IMR-90 (cell line): ENCODE measurements around the gene CEACAM6. TPM values are rescaled to one million over a fixed set of nuclear protein-coding genes. Genes with fewer than 3 reads are reported as not detected.

Experiments used
- ATAC-seq: fragments of 200-7000 bp; cut with Tn5 transposase; 2 replicates; pipeline ENCODE4 v1.9.1; 2020; ENCODE audit warnings: low read depth, mild to moderate bottlenecking, moderate library complexity
- BruUV-seq: library from RNA; stranded (reverse); fragments of 400-500 nt; replicated peaks from 2 replicates; lab custom pipeline; 2021; lab: Mats Ljungman, UMichigan
- CTCF ChIA-PET: fragments of 300-600 bp; formaldehyde crosslinking; extraction: SDS; loops from one replicate; lab custom pipeline; 2021; ENCODE audit warnings: antibody characterized with exemption; lab: Yijun Ruan, JAX
- POLR2A ChIA-PET: fragments of 300-600 bp; sonication (Branson Sonifier 250); formaldehyde crosslinking; loops from one replicate; lab custom pipeline; 2022; ENCODE audit warnings: antibody characterized with exemption; ENCODE audit not compliant: unreplicated experiment; lab: Charles Lee
- DNase-seq: peaks from one replicate; pipeline ENCODE4 v3.0.0; 2013
- H2AFZ ChIP-seq: replicated peaks from 2 replicates; pipeline ENCODE3; 2013; ENCODE audit warnings: low read length, mild to moderate bottlenecking; ENCODE audit not compliant: poor library complexity
- H2AK5ac ChIP-seq: 2 replicates; pipeline ENCODE4 v1.6.1; 2013; ENCODE audit warnings: low read depth, low read length, inconsistent platforms
- H2AK9ac ChIP-seq: replicated peaks from 2 replicates; pipeline ENCODE3; 2013; ENCODE audit warnings: mild to moderate bottlenecking, low read depth, low read length, moderate library complexity; ENCODE audit not compliant: poor library complexity
- H2BK120ac ChIP-seq: 2 replicates; pipeline ENCODE4 v1.6.1; 2013; ENCODE audit warnings: low read depth, low read length, inconsistent platforms
- H2BK15ac ChIP-seq: 3 replicates; pipeline ENCODE4 v1.6.1; 2013; ENCODE audit warnings: low read depth, low read length, inconsistent platforms
- H2BK20ac ChIP-seq: 2 replicates; pipeline ENCODE4 v1.6.1; 2013; ENCODE audit warnings: low read depth, mild to moderate bottlenecking, inconsistent platforms, low read length, moderate library complexity
- H2BK5ac ChIP-seq: 2 replicates; pipeline ENCODE4 v1.6.1; 2013; ENCODE audit warnings: mild to moderate bottlenecking, low read depth, low read length, inconsistent platforms; ENCODE audit not compliant: poor library complexity, severe bottlenecking
- H3K14ac ChIP-seq: replicated peaks from 2 replicates; pipeline ENCODE4 v1.6.1; 2013; ENCODE audit warnings: low read depth, low read length, inconsistent platforms
- H3K18ac ChIP-seq: 2 replicates; pipeline ENCODE4 v1.6.1; 2013; ENCODE audit warnings: low read depth, low read length, control low read depth
- H3K23ac ChIP-seq: 2 replicates; pipeline ENCODE4 v1.6.1; 2013; ENCODE audit warnings: low read depth, low read length, inconsistent platforms
- H3K27ac ChIP-seq: 2 replicates; pipeline ENCODE4 v1.5.1; 2013; ENCODE audit warnings: mild to moderate bottlenecking, control low read depth, low read length; ENCODE audit not compliant: insufficient read depth
- H3K27me3 ChIP-seq: 2 replicates; pipeline ENCODE4 v1.6.1; 2013; ENCODE audit warnings: low read length; ENCODE audit not compliant: control insufficient read depth, insufficient read depth
- H3K36me3 ChIP-seq: 2 replicates; pipeline ENCODE4 v1.6.1; 2013; ENCODE audit warnings: low read length, mixed read lengths; ENCODE audit not compliant: control insufficient read depth, insufficient read depth
- H3K4ac ChIP-seq: 2 replicates; pipeline ENCODE4 v1.6.1; 2013; ENCODE audit warnings: low read depth, low read length, inconsistent platforms
- H3K4me1 ChIP-seq: 2 replicates; pipeline ENCODE4 v1.6.1; 2013; ENCODE audit warnings: low read length, mixed read lengths; ENCODE audit not compliant: control insufficient read depth, insufficient read depth
- H3K4me2 ChIP-seq: 2 replicates; pipeline ENCODE4 v1.6.1; 2013; ENCODE audit warnings: low read depth, mild to moderate bottlenecking, control low read depth, low read length, moderate library complexity
- H3K4me3 ChIP-seq: 2 replicates; pipeline ENCODE4 v1.5.1; 2013; ENCODE audit warnings: low read depth, mild to moderate bottlenecking, control low read depth, low read length, moderate library complexity; ENCODE audit not compliant: insufficient read depth
- H3K56ac ChIP-seq: 2 replicates; pipeline ENCODE4 v1.6.1; 2013; ENCODE audit warnings: low read length, inconsistent platforms; ENCODE audit not compliant: insufficient read depth; ENCODE audit errors: extremely low read depth
- H3K79me1 ChIP-seq, 2 experiments: 2 replicates each; pipeline ENCODE4 v1.6.1; 2013; ENCODE audit warnings: low read length in 2 of 2, inconsistent platforms in 1 of 2, low read depth in 1 of 2
- H3K9ac ChIP-seq: 2 replicates; pipeline ENCODE4 v1.6.1; 2013; ENCODE audit warnings: low read depth, low read length, control low read depth
- H3K9me1 ChIP-seq: 2 replicates; pipeline ENCODE4 v1.6.1; 2013; ENCODE audit warnings: low read length, inconsistent platforms; ENCODE audit not compliant: insufficient read depth
- H3K9me3 ChIP-seq: 2 replicates; pipeline ENCODE4 v1.6.1; 2013; ENCODE audit warnings: low read length; ENCODE audit not compliant: control insufficient read depth, insufficient read depth
- H4K20me1 ChIP-seq: 2 replicates; pipeline ENCODE4 v1.6.1; 2013; ENCODE audit warnings: low read length, inconsistent platforms; ENCODE audit not compliant: insufficient read depth
- H4K5ac ChIP-seq: 2 replicates; pipeline ENCODE4 v1.6.1; 2013; ENCODE audit warnings: mild to moderate bottlenecking, low read depth, low read length, control low read depth
- H4K8ac ChIP-seq, 2 experiments: 2 replicates each; pipeline ENCODE4 v1.6.1; 2013; ENCODE audit warnings: low read depth in 2 of 2, low read length in 2 of 2, control low read depth in 1 of 2, inconsistent platforms in 1 of 2
- H4K91ac ChIP-seq: 2 replicates; pipeline ENCODE4 v1.6.1; 2013; ENCODE audit warnings: low read depth, low read length, inconsistent platforms; ENCODE audit not compliant: insufficient read depth
- CEBPB ChIP-seq: IDR thresholded peaks from 2 replicates; pipeline ENCODE4 v1.6.1; 2012; ENCODE audit warnings: low read depth, low read length, improper control_type of control experiment
- NFE2L2 ChIP-seq: fragments of 150-350 bp; IDR thresholded peaks from 2 replicates; pipeline ENCODE4 v1.6.1; 2016; ENCODE audit warnings: low read depth, mild to moderate bottlenecking, low read length
- WGBS, 2 experiments: methylation state at CpG; one replicate each; pipeline versions ENCODE4 v1.1.5 to v1.1.7; 2013; ENCODE audit warnings: missing lambda C conversion rate in 2 of 2; ENCODE audit not compliant: insufficient read length in 1 of 2; ENCODE audit errors: extremely low coverage in 2 of 2; 5-methylcytosine and 5-hydroxymethylcytosine counted together
- dilution Hi-C: fragments of 300-500 bp; cut with HindIII; formaldehyde crosslinking; loops from one replicate; pipeline ENCODE4 v1.14.3; 2018; ENCODE audit warnings: low sequenced_read_pairs; ENCODE audit not compliant: unreplicated experiment
- in situ Hi-C: fragments of 300-500 bp; cut with MboI; formaldehyde crosslinking; loops from 3 replicates; pipeline ENCODE4 v1.14.3; 2019; ENCODE audit warnings: low sequenced_read_pairs, inconsistent platforms, mixed read lengths
- intact Hi-C: fragments of 100-400 bp; cut with micrococcal nuclease; formaldehyde crosslinking; loops from 2 replicates; pipeline ENCODE4 v1.10.0; 2022
- polyA plus RNA-seq, 3 experiments: library from polyadenylated mRNA; depleted of rRNA; stranded (reverse); fragments of >200 nt; gene quantifications; 2 replicates each; pipeline ENCODE4 v1.2.3, GENCODE V29; 2012; ENCODE audit warnings: low replicate concordance in 1 of 3
- total RNA-seq: library from RNA; depleted of rRNA; stranded (reverse); fragments of >200 nt; gene quantifications from 2 replicates; pipeline ENCODE4 v1.2.3, GENCODE V29; 2012
- TF ChIP-seq, protein P1 (sequence below): fragments of 150-350 bp; IDR thresholded peaks from 2 replicates; pipeline ENCODE4 v1.6.1; 2017; ENCODE audit warnings: mild to moderate bottlenecking, antibody characterized with exemption, low read length, low read depth

The CEACAM6 gene
- total and polyA plus RNA-seq, 2 of the 4 experiments (the other 2 are of a cell fraction), result not detected

GRCh38 chr19:41726493-41726892 lies 28.8 kb upstream of the CEACAM6 start:
- Histone ChIP-seq H3K9me3 (no peaks in the 10 kb centered on the region), H3K18ac (no peak overlapping the region), H2BK5ac (no peak overlapping the region), H2AK5ac (no peak overlapping the region), H3K4me1 (no peaks in the 10 kb centered on the region), H3K27ac (no peak overlapping the region), H2BK15ac (no peak overlapping the region), H2BK20ac (no peak overlapping the region), H3K36me3 (no peaks in the 10 kb centered on the region), H3K14ac (no peak overlapping the region), H2AFZ (no peak overlapping the region), H3K4me2 (no peak overlapping the region), H3K4me3 (no peak overlapping the region), H3K79me1 (no peaks in the 10 kb centered on the region), H4K8ac (no peak overlapping the region), H3K4ac (no peak overlapping the region), H2AK9ac (no peak overlapping the region), H4K91ac (no peak overlapping the region), H3K9me1 (no peaks in the 10 kb centered on the region), H3K23ac (no peak overlapping the region), H3K56ac (no peak overlapping the region), H3K27me3 (no peaks in the 10 kb centered on the region; the same call in 1 of the 2 replicates), H4K20me1 (no peaks in the 10 kb centered on the region), H4K5ac (no peak overlapping the region), H2BK120ac (no peak overlapping the region), H3K9ac (no peak overlapping the region)
- no CpG with 5 or more reads among the region's 5 CpGs for WGBS, 2 experiments
- no TSS peak for BruUV-seq
- in situ Hi-C loops, result no loop called here
- DNase-seq (no peak), ATAC-seq (no peak)
- intact Hi-C loops, result no loop called here
- TF ChIP-seq NFE2L2 (no peak), CEBPB (no peak)
- TF ChIP-seq, protein P1, sequence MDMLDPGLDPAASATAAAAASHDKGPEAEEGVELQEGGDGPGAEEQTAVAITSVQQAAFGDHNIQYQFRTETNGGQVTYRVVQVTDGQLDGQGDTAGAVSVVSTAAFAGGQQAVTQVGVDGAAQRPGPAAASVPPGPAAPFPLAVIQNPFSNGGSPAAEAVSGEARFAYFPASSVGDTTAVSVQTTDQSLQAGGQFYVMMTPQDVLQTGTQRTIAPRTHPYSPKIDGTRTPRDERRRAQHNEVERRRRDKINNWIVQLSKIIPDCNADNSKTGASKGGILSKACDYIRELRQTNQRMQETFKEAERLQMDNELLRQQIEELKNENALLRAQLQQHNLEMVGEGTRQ, result no peak
- CTCF ChIA-PET, result no interaction called here
- POLR2A ChIA-PET, result no interaction called here
- dilution Hi-C loops, result no loop called here
